Lower lobe of right lung (tissue), 2 donors: ENCODE measurements around the gene CCDC60. TPM values are rescaled to one million over a fixed set of nuclear protein-coding genes. Genes with fewer than 3 reads are reported as not detected.

Experiments used
- ATAC-seq, 2 donors: fragments of 200-7000 bp; cut with Tn5 transposase; one replicate each; pipeline ENCODE4 v1.9.1; 2020 to 2022; ENCODE audit warnings: mild to moderate bottlenecking in 2 of 2, moderate library complexity in 2 of 2
- DNase-seq: peaks from one replicate; pipeline ENCODE4 v3.0.0-alpha.2; 2020
- H3K27ac ChIP-seq: fragments of 200-600 bp; one replicate; pipeline ENCODE4 v1.8.0; 2022
- H3K27me3 ChIP-seq: fragments of 200-600 bp; one replicate; pipeline ENCODE4 v1.8.0; 2022; ENCODE audit warnings: low read depth
- H3K36me3 ChIP-seq: fragments of 200-600 bp; one replicate; pipeline ENCODE4 v1.8.0; 2022; ENCODE audit warnings: mild to moderate bottlenecking
- H3K4me1 ChIP-seq: fragments of 200-600 bp; one replicate; pipeline ENCODE4 v1.8.0; 2022
- H3K4me3 ChIP-seq: fragments of 200-600 bp; one replicate; pipeline ENCODE4 v1.8.0; 2022; ENCODE audit warnings: mild to moderate bottlenecking
- H3K9me3 ChIP-seq: fragments of 200-600 bp; one replicate; pipeline ENCODE4 v1.8.0; 2022
- intact Hi-C: fragments of 100-400 bp; cut with DNase I; formaldehyde crosslinking; loops from one replicate; pipeline ENCODE4 v1.11.0; 2022
- total RNA-seq: library from RNA; stranded (reverse); fragmentation: NEBNext Ultra II Directional; extraction: Animal tissue kit (Norgen Biotek cat#: 25700); gene quantifications from one replicate; pipeline ENCODE4 v1.2.1, GENCODE V29; 2021
- TF ChIP-seq, protein P1 (sequence below): fragments of 200-600 bp; IDR thresholded peaks from one replicate; pipeline ENCODE4 v1.8.0; 2022; ENCODE audit warnings: antibody characterized with exemption, mild to moderate bottlenecking
- donor health status: DM: no; HTN: yes; CAD: no; lungs with severe emphysema.

The CCDC60 gene
- total RNA-seq, 1 donor from 2014 or later = 2.2 TPM

DNA sequence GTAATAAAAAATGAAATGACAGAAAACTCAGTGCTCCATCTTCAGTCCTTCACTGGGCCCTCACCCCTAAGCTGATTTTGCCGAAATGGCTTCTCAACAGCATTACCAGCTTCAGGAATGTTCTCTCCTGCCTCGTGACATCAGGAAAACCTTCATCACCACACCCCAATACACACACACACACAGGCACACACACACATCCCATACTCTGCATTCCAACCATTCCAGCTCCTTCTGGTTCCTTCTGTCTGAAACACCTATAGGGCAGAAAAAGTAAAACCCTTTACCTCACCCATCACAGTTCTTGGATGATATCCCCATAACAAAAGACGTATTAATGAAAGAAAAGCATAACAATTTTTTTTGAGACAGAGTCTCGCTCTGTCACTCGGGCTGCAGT is 75.9 kb downstream of the CCDC60 start:
- H3K36me3 ChIP-seq = no peaks in the 10 kb centered on the region
- intact Hi-C loops = loop anchor here (10.0 kb wide), 1 partner anchor 296 kb away; no protein-coding TSS in a partner anchor
- no peak overlapping the region for H3K27ac ChIP-seq
- ATAC-seq (peak in 1 of 2 donors; percentile 53), DNase-seq (no peak)
- no peaks in the 10 kb centered on the region for H3K9me3 ChIP-seq
- no peak overlapping the region for H3K4me3 ChIP-seq
- TF ChIP-seq, protein P1, sequence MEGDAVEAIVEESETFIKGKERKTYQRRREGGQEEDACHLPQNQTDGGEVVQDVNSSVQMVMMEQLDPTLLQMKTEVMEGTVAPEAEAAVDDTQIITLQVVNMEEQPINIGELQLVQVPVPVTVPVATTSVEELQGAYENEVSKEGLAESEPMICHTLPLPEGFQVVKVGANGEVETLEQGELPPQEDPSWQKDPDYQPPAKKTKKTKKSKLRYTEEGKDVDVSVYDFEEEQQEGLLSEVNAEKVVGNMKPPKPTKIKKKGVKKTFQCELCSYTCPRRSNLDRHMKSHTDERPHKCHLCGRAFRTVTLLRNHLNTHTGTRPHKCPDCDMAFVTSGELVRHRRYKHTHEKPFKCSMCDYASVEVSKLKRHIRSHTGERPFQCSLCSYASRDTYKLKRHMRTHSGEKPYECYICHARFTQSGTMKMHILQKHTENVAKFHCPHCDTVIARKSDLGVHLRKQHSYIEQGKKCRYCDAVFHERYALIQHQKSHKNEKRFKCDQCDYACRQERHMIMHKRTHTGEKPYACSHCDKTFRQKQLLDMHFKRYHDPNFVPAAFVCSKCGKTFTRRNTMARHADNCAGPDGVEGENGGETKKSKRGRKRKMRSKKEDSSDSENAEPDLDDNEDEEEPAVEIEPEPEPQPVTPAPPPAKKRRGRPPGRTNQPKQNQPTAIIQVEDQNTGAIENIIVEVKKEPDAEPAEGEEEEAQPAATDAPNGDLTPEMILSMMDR = no peak
- peaks cover 10% of the 10 kb centered on the region for H3K4me1 ChIP-seq
- no peaks in the 10 kb centered on the region for H3K27me3 ChIP-seq

DNA sequence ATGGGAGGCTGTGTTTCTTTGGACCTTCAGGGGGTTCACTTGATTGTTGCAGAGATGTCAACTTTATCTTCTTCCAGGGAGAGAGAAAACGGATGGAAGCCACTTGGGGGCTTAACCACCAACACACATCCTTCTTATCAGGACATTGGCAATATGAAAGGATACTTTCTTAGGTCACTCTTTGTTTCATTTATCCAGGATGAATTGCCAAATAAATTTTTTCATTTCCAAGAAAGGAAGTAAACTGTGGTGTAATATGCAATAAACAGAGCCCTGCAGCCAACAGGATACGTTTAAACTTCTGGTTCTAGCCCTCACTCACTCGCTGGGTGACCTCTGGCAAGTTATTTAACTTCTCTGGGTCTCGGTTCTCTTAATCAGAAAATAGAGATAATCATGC is 77.8 kb downstream of the CCDC60 start:
- H3K4me3 ChIP-seq = no peak overlapping the region
- H3K9me3 ChIP-seq = no peaks in the 10 kb centered on the region
- no peak overlapping the region for H3K27ac ChIP-seq
- H3K36me3 ChIP-seq = no peaks in the 10 kb centered on the region
- no peaks in the 10 kb centered on the region for H3K27me3 ChIP-seq
- ATAC-seq (no peak), DNase-seq (no peak)
- H3K4me1 ChIP-seq = peaks cover 10% of the 10 kb centered on the region
- intact Hi-C loops = loop anchor here (10.0 kb wide), 1 partner anchor 298 kb away; no protein-coding TSS in a partner anchor
- TF ChIP-seq, protein P1 = no peak

DNA sequence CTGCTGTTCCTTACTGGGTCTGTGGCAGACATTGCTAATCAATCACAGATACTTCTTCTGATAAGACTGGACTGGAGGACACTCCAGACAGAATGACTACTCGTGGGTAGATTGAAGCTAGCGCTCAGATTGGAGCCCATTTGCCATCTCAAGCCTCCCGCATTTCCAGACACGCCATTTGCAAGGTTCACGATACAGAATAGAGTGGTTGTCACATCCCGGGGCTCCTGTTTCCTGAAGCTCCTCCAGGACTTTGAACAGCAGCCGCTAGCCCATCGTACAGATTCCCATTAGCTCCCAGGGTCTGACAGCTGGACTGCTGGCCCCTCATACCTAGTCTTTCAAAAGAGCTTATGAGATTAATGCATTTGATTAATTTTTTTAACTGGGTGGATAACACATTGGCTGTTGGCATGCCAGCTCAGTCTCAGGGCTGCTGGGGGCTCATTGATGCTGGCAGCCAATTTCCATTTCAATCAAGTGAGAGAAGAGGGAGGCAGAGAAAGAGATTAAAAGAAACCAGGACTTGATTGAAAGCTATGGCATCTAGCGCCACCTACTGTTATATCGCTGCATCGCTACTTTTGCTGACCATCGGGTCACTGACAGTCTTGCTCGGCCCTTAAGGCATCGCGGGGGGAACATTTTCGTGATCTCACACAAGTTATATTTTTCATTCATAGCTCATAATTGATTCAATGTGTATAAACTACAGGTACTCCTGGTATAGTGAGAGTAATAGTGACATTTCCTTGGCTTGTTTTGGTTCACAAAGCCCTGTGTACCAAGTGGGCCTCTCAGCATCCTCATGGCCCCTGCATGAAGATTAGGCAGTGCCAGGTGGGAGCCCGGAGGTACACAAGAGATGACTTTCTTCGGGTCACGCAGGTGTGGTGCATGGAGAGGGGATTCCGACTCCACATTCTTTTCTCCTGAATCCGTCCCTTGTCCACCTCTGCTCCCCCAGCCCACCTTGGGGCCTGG is 78.6 kb downstream of the CCDC60 start:
- no peaks in the 10 kb centered on the region for H3K27me3 ChIP-seq

DNA sequence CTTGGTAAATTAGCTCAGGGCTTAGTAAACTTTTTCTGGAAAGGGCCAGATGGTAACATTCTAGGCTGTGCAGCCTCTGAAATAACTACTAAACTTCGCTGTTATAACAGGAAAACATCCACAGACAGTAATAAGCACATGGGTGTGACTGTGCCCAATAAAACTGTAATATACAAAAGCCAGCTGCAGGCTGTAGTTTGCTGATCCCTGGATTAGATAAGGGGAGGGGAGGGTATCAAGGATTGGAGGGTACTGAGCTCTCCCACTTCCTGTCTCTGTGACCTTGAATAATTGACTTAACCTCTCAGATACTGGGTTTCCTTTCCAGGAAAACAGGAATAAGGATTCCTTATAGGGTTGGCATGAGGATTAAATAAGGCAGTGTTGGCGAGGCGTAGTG is 81.2 kb downstream of the CCDC60 start:
- H3K9me3 ChIP-seq = no peaks in the 10 kb centered on the region
- H3K36me3 ChIP-seq = no peaks in the 10 kb centered on the region
- no peak for DNase-seq
- peaks cover 10% of the 10 kb centered on the region for H3K4me1 ChIP-seq
- no peak overlapping the region for H3K4me3 ChIP-seq
- H3K27me3 ChIP-seq = no peaks in the 10 kb centered on the region
- TF ChIP-seq, protein P1 = no peak
- H3K27ac ChIP-seq = no peak overlapping the region
- no peak for ATAC-seq
- intact Hi-C loops = loop anchor here (10.0 kb wide), 1 partner anchor 301 kb away; no protein-coding TSS in a partner anchor

More for the DNA sequence above, 78.6 kb downstream of the CCDC60 start:
- Histone ChIP-seq H3K4me1 (peaks cover 10% of the 10 kb centered on the region), H3K9me3 (no peaks in the 10 kb centered on the region), H3K36me3 (no peaks in the 10 kb centered on the region), H3K4me3 (peak overlapping the region; percentile 20), H3K27ac (no peak overlapping the region)
- DNase-seq = no peak
- ATAC-seq = peak; percentile 50 to 75
- intact Hi-C loops = loop anchor here (10.0 kb wide), 1 partner anchor 298 kb away; no protein-coding TSS in a partner anchor
- TF ChIP-seq, protein P1 = peak; percentile 89

DNA sequence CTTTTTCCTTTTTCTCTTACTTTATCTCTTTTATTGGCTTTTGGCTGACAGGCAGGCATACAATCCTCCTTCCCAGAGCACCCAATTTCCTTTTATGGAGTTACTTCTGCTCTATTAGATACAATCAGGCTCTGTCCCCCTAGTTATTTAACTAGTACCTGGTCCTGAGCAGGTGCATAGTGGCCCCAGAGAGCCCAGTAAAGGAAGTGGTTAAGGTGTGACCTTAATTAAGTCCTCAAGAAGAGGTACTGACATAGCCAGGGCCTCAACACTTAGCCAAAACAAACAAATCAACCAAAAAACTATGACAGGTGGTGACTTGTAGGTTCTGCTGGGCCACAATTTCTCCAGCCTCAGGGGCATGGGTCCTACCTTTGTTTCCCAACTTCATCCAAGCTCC is 82.9 kb downstream of the CCDC60 start:
- no peaks in the 10 kb centered on the region for H3K9me3 ChIP-seq
- H3K4me1 ChIP-seq = peaks cover 7% of the 10 kb centered on the region
- intact Hi-C loops = loop anchor here (10.0 kb wide), 1 partner anchor 303 kb away; no protein-coding TSS in a partner anchor
- no peaks in the 10 kb centered on the region for H3K27me3 ChIP-seq
- no peak overlapping the region for H3K4me3 ChIP-seq
- H3K36me3 ChIP-seq = no peaks in the 10 kb centered on the region
- H3K27ac ChIP-seq = no peak overlapping the region
- no peak for ATAC-seq
- TF ChIP-seq, protein P1 = no peak
- no peak for DNase-seq
